ENCODE results near the gene ERO1B. TPM values are rescaled to one million over a fixed set of nuclear protein-coding genes. Genes with fewer than 3 reads are reported as not detected.

Gene ERO1B
- total and polyA plus RNA-seq, 2 of the 13 experiments (the other 11 are each of a cell fraction or from before 2014, with no cell fraction given) = 1.6 to 2.1 TPM

DNA sequence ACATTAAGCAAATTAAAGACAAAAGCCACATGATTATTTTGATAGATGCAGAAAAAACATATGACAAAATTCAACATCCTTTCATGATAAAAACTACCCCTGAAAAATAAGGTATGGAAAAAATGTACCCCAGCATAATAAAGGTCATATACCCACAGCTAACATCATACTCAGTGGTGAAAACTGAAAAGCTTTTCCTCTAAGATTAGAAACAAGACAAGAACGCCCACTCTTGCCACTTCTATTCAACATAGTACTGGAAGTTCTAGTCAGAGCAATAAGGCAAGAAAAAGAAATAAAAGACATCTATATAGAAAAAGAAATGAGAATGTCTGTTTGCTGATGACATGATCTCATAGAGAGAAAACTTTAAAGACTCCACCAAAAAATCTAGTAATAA lies 20.7 kb downstream of the ERO1B start (continued):
- TF ChIP-seq ZNF570 (CRISPR knock-in tag; IDR thresholded peaks at IDR 0.05; ENCODE audit: borderline replicate concordance) (no peak), SRSF9 (IDR thresholded peaks at IDR 0.05; ENCODE audit: borderline replicate concordance, insufficient read depth, low read depth, low read length, poor library complexity, severe bottlenecking) (no peak), SAP130 (CRISPR knock-in tag; IDR thresholded peaks at IDR 0.05; ENCODE audit: low read depth) (no peak), RFX1 (IDR thresholded peaks at IDR 0.05) (no peak)
- TF ChIP-seq, protein P1, sequence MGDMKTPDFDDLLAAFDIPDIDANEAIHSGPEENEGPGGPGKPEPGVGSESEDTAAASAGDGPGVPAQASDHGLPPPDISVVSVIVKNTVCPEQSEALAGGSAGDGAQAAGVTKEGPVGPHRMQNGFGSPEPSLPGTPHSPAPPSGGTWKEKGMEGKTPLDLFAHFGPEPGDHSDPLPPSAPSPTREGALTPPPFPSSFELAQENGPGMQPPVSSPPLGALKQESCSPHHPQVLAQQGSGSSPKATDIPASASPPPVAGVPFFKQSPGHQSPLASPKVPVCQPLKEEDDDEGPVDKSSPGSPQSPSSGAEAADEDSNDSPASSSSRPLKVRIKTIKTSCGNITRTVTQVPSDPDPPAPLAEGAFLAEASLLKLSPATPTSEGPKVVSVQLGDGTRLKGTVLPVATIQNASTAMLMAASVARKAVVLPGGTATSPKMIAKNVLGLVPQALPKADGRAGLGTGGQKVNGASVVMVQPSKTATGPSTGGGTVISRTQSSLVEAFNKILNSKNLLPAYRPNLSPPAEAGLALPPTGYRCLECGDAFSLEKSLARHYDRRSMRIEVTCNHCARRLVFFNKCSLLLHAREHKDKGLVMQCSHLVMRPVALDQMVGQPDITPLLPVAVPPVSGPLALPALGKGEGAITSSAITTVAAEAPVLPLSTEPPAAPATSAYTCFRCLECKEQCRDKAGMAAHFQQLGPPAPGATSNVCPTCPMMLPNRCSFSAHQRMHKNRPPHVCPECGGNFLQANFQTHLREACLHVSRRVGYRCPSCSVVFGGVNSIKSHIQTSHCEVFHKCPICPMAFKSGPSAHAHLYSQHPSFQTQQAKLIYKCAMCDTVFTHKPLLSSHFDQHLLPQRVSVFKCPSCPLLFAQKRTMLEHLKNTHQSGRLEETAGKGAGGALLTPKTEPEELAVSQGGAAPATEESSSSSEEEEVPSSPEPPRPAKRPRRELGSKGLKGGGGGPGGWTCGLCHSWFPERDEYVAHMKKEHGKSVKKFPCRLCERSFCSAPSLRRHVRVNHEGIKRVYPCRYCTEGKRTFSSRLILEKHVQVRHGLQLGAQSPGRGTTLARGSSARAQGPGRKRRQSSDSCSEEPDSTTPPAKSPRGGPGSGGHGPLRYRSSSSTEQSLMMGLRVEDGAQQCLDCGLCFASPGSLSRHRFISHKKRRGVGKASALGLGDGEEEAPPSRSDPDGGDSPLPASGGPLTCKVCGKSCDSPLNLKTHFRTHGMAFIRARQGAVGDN (CRISPR knock-in tag; IDR thresholded peaks at IDR 0.05) = no peak

DNA sequence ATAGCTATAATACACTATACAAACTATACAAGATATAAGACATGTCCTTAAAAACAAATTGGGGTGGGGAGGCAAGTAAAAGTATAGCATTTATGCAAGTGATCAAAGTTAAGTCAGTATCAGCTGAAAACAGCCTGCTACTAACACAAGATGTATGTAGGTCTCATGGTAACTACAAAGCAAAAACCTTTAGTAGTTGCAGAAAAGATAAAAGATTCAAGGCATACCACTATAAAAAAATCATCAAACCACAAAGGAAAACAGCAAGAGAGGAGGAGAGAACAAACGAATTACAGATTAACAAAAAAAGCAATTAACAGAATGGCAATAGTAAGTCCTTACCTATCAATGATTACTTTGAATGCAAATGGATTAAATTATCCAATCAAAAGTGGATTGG lies 22.7 kb downstream of the ERO1B start:
- POLR2A ChIA-PET = no interaction called here
- no peaks in the 10 kb centered on the region for H3K27me3 ChIP-seq (ENCODE audit: control insufficient read depth in 1 of 2, insufficient read depth in 2 of 2, low read length in 2 of 2)
- H3K4me1 ChIP-seq (ENCODE audit: insufficient read depth, low read length) = no peaks in the 10 kb centered on the region
- intact Hi-C loops (cut with micrococcal nuclease; ENCODE audit: unreplicated experiment) = no loop called here
- H3K27ac ChIP-seq (ENCODE audit: extremely low read length, insufficient read depth, low read length) = no peak overlapping the region
- no TSS peak for BruUV-seq (replicated peaks)
- H3K9me3 ChIP-seq (ENCODE audit: low read length) = peaks cover 25% of the 10 kb centered on the region
- in situ Hi-C loops (cut with HindIII; ENCODE audit: extremely low pct_ligation_motif_present, low pct_unique_long_range_greater_than_20kb) = no loop called here
- DNase-seq (ENCODE audit: low spot score) = no peak
- no peak overlapping the region for H3K9ac ChIP-seq (ENCODE audit: insufficient read depth, low read depth, low read length)
- H4K20me1 ChIP-seq (ENCODE audit: insufficient read depth, low read length) = no peaks in the 10 kb centered on the region
- no peaks in the 10 kb centered on the region for H3K79me2 ChIP-seq (ENCODE audit: insufficient read depth, low read length)
- H2AFZ ChIP-seq (ENCODE audit: low read length) = no peak overlapping the region
- H3K36me3 ChIP-seq (replicated peaks in 1 of 2; ENCODE audit: control insufficient read depth in 1 of 2, insufficient read depth in 2 of 2, low read length in 2 of 2) = no peaks in the 10 kb centered on the region
- H3K4me2 ChIP-seq (ENCODE audit: low read depth, low read length) = no peak overlapping the region
- WGBS (ENCODE audit: low lambda C conversion rate) = 9% methylated on average over 1 of the region's 1 CpG
- ATAC-seq = no peak
- no peak for FAIRE-seq
- CTCF ChIA-PET (ENCODE audit: low intra/inter-chr PET ratio, low total read pairs) = no interaction called here
- H3K4me3 ChIP-seq (replicated peaks in 1 of 3; ENCODE audit: insufficient read depth in 1 of 3, low read depth in 2 of 3, low read length in 3 of 3) = no peak overlapping the region
- TF ChIP-seq, protein P2, sequence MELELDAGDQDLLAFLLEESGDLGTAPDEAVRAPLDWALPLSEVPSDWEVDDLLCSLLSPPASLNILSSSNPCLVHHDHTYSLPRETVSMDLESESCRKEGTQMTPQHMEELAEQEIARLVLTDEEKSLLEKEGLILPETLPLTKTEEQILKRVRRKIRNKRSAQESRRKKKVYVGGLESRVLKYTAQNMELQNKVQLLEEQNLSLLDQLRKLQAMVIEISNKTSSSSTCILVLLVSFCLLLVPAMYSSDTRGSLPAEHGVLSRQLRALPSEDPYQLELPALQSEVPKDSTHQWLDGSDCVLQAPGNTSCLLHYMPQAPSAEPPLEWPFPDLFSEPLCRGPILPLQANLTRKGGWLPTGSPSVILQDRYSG (CRISPR knock-in tag; IDR thresholded peaks at IDR 0.05) = no peak
- TF ChIP-seq, protein P3, sequence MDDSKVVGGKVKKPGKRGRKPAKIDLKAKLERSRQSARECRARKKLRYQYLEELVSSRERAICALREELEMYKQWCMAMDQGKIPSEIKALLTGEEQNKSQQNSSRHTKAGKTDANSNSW (CRISPR knock-in tag; IDR thresholded peaks at IDR 0.05; ENCODE audit: borderline replicate concordance) = no peak
- TF ChIP-seq ZNF558 (CRISPR knock-in tag; IDR thresholded peaks at IDR 0.05; ENCODE audit: borderline replicate concordance) (no peak), IKZF4 (CRISPR knock-in tag; IDR thresholded peaks at IDR 0.05; ENCODE audit: borderline replicate concordance, low read depth, not compliant biosample characterization) (no peak), FOXA1 (IDR thresholded peaks at IDR 0.05) (no peak), FOXA1 (CRISPR knock-in tag; IDR thresholded peaks at IDR 0.05) (no peak), RFXAP (CRISPR knock-in tag; IDR thresholded peaks at IDR 0.05; ENCODE audit: borderline replicate concordance) (no peak)
- TF ChIP-seq, protein P4, sequence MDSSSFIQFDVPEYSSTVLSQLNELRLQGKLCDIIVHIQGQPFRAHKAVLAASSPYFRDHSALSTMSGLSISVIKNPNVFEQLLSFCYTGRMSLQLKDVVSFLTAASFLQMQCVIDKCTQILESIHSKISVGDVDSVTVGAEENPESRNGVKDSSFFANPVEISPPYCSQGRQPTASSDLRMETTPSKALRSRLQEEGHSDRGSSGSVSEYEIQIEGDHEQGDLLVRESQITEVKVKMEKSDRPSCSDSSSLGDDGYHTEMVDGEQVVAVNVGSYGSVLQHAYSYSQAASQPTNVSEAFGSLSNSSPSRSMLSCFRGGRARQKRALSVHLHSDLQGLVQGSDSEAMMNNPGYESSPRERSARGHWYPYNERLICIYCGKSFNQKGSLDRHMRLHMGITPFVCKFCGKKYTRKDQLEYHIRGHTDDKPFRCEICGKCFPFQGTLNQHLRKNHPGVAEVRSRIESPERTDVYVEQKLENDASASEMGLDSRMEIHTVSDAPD (CRISPR knock-in tag; IDR thresholded peaks at IDR 0.05) = no peak
- TF ChIP-seq, protein P5, sequence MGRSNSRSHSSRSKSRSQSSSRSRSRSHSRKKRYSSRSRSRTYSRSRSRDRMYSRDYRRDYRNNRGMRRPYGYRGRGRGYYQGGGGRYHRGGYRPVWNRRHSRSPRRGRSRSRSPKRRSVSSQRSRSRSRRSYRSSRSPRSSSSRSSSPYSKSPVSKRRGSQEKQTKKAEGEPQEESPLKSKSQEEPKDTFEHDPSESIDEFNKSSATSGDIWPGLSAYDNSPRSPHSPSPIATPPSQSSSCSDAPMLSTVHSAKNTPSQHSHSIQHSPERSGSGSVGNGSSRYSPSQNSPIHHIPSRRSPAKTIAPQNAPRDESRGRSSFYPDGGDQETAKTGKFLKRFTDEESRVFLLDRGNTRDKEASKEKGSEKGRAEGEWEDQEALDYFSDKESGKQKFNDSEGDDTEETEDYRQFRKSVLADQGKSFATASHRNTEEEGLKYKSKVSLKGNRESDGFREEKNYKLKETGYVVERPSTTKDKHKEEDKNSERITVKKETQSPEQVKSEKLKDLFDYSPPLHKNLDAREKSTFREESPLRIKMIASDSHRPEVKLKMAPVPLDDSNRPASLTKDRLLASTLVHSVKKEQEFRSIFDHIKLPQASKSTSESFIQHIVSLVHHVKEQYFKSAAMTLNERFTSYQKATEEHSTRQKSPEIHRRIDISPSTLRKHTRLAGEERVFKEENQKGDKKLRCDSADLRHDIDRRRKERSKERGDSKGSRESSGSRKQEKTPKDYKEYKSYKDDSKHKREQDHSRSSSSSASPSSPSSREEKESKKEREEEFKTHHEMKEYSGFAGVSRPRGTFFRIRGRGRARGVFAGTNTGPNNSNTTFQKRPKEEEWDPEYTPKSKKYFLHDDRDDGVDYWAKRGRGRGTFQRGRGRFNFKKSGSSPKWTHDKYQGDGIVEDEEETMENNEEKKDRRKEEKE (IDR thresholded peaks at IDR 0.05) = no peak
